Calu3 (cell line): ENCODE results near the gene CERS3. TPM values are rescaled to one million over a fixed set of nuclear protein-coding genes. Genes with fewer than 3 reads are reported as not detected.

Experiments
- BruUV-seq: library from RNA; stranded (reverse); fragments of 400-500 nt; replicated peaks from 2 replicates; lab custom pipeline; 2021; lab: Mats Ljungman, UMichigan
- CTCF ChIA-PET: fragments of 300-600 bp; sonication (Branson Sonifier 250); formaldehyde crosslinking; loops from one replicate; lab custom pipeline; 2022; ENCODE audit warnings: antibody characterized with exemption; lab: Charles Lee
- DNase-seq: peaks from one replicate; pipeline ENCODE4 v3.0.0; 2022
- H3K27ac Mint-ChIP-seq: one replicate; pipeline ENCODE4 v1.8.0; 2022; ENCODE audit warnings: mixed read lengths; ENCODE audit not compliant: unreplicated experiment
- H3K27me3 Mint-ChIP-seq: one replicate; pipeline ENCODE4 v1.8.0; 2022; ENCODE audit warnings: mixed read lengths; ENCODE audit not compliant: unreplicated experiment
- H3K36me3 Mint-ChIP-seq: one replicate; pipeline ENCODE4 v1.8.0; 2022; ENCODE audit warnings: mild to moderate bottlenecking, moderate library complexity, mixed read lengths; ENCODE audit not compliant: insufficient read depth, unreplicated experiment
- H3K4me1 Mint-ChIP-seq: one replicate; pipeline ENCODE4 v1.8.0; 2022; ENCODE audit warnings: mild to moderate bottlenecking, low read depth, mixed read lengths; ENCODE audit not compliant: unreplicated experiment
- H3K4me3 Mint-ChIP-seq: one replicate; pipeline ENCODE4 v1.8.0; 2022; ENCODE audit warnings: mild to moderate bottlenecking, low read depth, moderate library complexity, mixed read lengths; ENCODE audit not compliant: unreplicated experiment
- H3K9me3 Mint-ChIP-seq: one replicate; pipeline ENCODE4 v1.8.0; 2022; ENCODE audit warnings: low read depth, mixed read lengths; ENCODE audit not compliant: unreplicated experiment
- CTCF ChIP-seq: fragments of 200-600 bp; IDR thresholded peaks from one replicate; pipeline ENCODE4 v1.8.0; 2022; ENCODE audit warnings: antibody characterized with exemption; ENCODE audit not compliant: unreplicated experiment
- intact Hi-C: fragments of 100-400 bp; cut with micrococcal nuclease; formaldehyde crosslinking; loops from one replicate; pipeline ENCODE4 v1.10.0; 2022; ENCODE audit not compliant: unreplicated experiment
- total RNA-seq: library from RNA; stranded (reverse); gene quantifications from 2 replicates; pipeline ENCODE4 v1.2.3, GENCODE V29; 2022

Gene CERS3
- total RNA-seq, 1 experiment from 2014 or later, result 0.61 TPM

GRCh38 chr15:100405179-100405578 is 123.6 kb downstream of the CERS3 start:
- H3K4me3 Mint-ChIP-seq, result no peak overlapping the region
- DNase-seq, result no peak
- H3K27ac Mint-ChIP-seq, result no peak overlapping the region
- no peaks in the 10 kb centered on the region for H3K4me1 Mint-ChIP-seq
- intact Hi-C loops, result loop anchor here (5.0 kb wide), 1 partner anchor 167 kb away; no protein-coding TSS in a partner anchor
- CTCF ChIA-PET, result no interaction called here
- no peaks in the 10 kb centered on the region for H3K27me3 Mint-ChIP-seq
- TF ChIP-seq CTCF, result no peak
- peaks cover 3% of the 10 kb centered on the region for H3K9me3 Mint-ChIP-seq
- BruUV-seq, result no TSS peak
- H3K36me3 Mint-ChIP-seq, result no peaks in the 10 kb centered on the region

- H3K9me3 Mint-ChIP-seq, result peaks cover 3% of the 10 kb centered on the region
- no peak for TF ChIP-seq CTCF
- no peaks in the 10 kb centered on the region for H3K27me3 Mint-ChIP-seq
- H3K36me3 Mint-ChIP-seq, result no peaks in the 10 kb centered on the region
- CTCF ChIA-PET, result no interaction called here
- BruUV-seq, result no TSS peak
- intact Hi-C loops, result no loop called here
- no peak overlapping the region for H3K4me3 Mint-ChIP-seq
- H3K27ac Mint-ChIP-seq, result no peak overlapping the region
- H3K4me1 Mint-ChIP-seq, result no peaks in the 10 kb centered on the region
- no peak for DNase-seq
Observed at GRCh38 chr15:100400996-100401395, 127.8 kb downstream of the CERS3 start.

GRCh38 chr15:100394736-100395440 is 133.9 kb downstream of the CERS3 start:
- Mint-ChIP-seq H3K36me3 (no peaks in the 10 kb centered on the region), H3K27me3 (peaks cover 19% of the 10 kb centered on the region), H3K4me3 (no peak overlapping the region), H3K4me1 (no peaks in the 10 kb centered on the region), H3K9me3 (no peaks in the 10 kb centered on the region), H3K27ac (no peak overlapping the region)
- DNase-seq, result no peak
- CTCF ChIA-PET, result no interaction called here
- no peak for TF ChIP-seq CTCF
- intact Hi-C loops, result no loop called here
- BruUV-seq, result no TSS peak

GRCh38 chr15:100393008-100393407 is 135.7 kb downstream of the CERS3 start:
- CTCF ChIA-PET, result no interaction called here
- H3K4me1 Mint-ChIP-seq, result no peaks in the 10 kb centered on the region
- no peaks in the 10 kb centered on the region for H3K36me3 Mint-ChIP-seq
- no TSS peak for BruUV-seq
- no peak overlapping the region for H3K27ac Mint-ChIP-seq
- no peaks in the 10 kb centered on the region for H3K9me3 Mint-ChIP-seq
- H3K27me3 Mint-ChIP-seq, result peaks cover 19% of the 10 kb centered on the region
- H3K4me3 Mint-ChIP-seq, result no peak overlapping the region
- no peak for DNase-seq
- intact Hi-C loops, result no loop called here
- TF ChIP-seq CTCF, result no peak
